NCI-H2227 (cell line): ENCODE data around the gene TXNDC11.

Experiments used
- DNase-seq: peaks from one replicate; lab custom pipeline; 2025; ENCODE audit not compliant: unreplicated experiment; lab: John Stamatoyannopoulos, UW

TXNDC11 gene

GRCh38 chr16:11721781-11722467 lies 20.7 kb downstream of the TXNDC11 start:
- no peak for DNase-seq

GRCh38 chr16:11719762-11720161 lies 22.9 kb downstream of the TXNDC11 start:
- DNase-seq: no peak

- DNase-seq: no peak
Observed at GRCh38 chr16:11719171-11719570, 23.5 kb downstream of the TXNDC11 start.

- no peak for DNase-seq
Observed at GRCh38 chr16:11717811-11718210, 24.8 kb downstream of the TXNDC11 start.

GRCh38 chr16:11716336-11716735 lies 26.3 kb downstream of the TXNDC11 start:
- DNase-seq: no peak

GRCh38 chr16:11715246-11715947 lies 27.3 kb downstream of the TXNDC11 start:
- no peak for DNase-seq

GRCh38 chr16:11712122-11712521 lies 30.5 kb downstream of the TXNDC11 start:
- no peak for DNase-seq

GRCh38 chr16:11711662-11712061 lies 31.0 kb downstream of the TXNDC11 start:
- DNase-seq: no peak

- no peak for DNase-seq
Observed at GRCh38 chr16:11708421-11708820, 34.2 kb downstream of the TXNDC11 start.

- no peak for DNase-seq
Observed at GRCh38 chr16:11707679-11708197, 34.9 kb downstream of the TXNDC11 start.

GRCh38 chr16:11706180-11706742 lies 36.4 kb downstream of the TXNDC11 start:
- DNase-seq: no peak

GRCh38 chr16:11705311-11706025 lies 37.2 kb downstream of the TXNDC11 start:
- DNase-seq: no peak

- no peak for DNase-seq
Observed at GRCh38 chr16:11700264-11701029, 42.2 kb downstream of the TXNDC11 start.

- DNase-seq: no peak
Observed at GRCh38 chr16:11699234-11699894, 43.3 kb downstream of the TXNDC11 start.

GRCh38 chr16:11698271-11698689 lies 44.4 kb downstream of the TXNDC11 start:
- no peak for DNase-seq

GRCh38 chr16:11697319-11697718 lies 45.3 kb downstream of the TXNDC11 start:
- no peak for DNase-seq

- DNase-seq: no peak
Observed at GRCh38 chr16:11696266-11697012, 46.2 kb downstream of the TXNDC11 start.

GRCh38 chr16:11692651-11693050 lies 50.0 kb downstream of the TXNDC11 start:
- DNase-seq: no peak

- no peak for DNase-seq
Observed at GRCh38 chr16:11692171-11692570, 50.5 kb downstream of the TXNDC11 start.
